Small intestine (tissue), 7 donors: ENCODE results near the gene PDZRN4. TPM values are rescaled to one million over a fixed set of nuclear protein-coding genes. Genes with fewer than 3 reads are reported as not detected.

Experiments used
- DNase-seq, 2 donors: peaks; one replicate each; pipeline versions ENCODE4 v3.0.0 to v3.0.0-alpha.2; 2013
- FAIRE-seq: peaks from 2 replicates; lab custom pipeline; 2012; peaks lifted over from hg19 to GRCh38; lab: Jason Lieb, UNC
- H3K27ac ChIP-seq, 3 donors: one replicate each; pipeline ENCODE4 v1.5.1; 2013; ENCODE audit warnings: low read length in 2 of 3, mild to moderate bottlenecking in 2 of 3, control low read depth in 1 of 3, inconsistent platforms in 1 of 3, low read depth in 1 of 3, moderate library complexity in 1 of 3
- H3K27me3 ChIP-seq, 3 donors: one replicate each; pipeline ENCODE4 v1.6.1; 2013; ENCODE audit warnings: low read length in 3 of 3, inconsistent platforms in 1 of 3; ENCODE audit not compliant: control insufficient read depth in 3 of 3, insufficient read depth in 3 of 3
- H3K36me3 ChIP-seq, 3 donors: one replicate each; pipeline ENCODE4 v1.6.1; 2013; ENCODE audit warnings: low read length in 3 of 3, inconsistent platforms in 1 of 3, low read depth in 1 of 3, mild to moderate bottlenecking in 1 of 3, moderate library complexity in 1 of 3; ENCODE audit not compliant: control insufficient read depth in 3 of 3, insufficient read depth in 2 of 3
- H3K4me1 ChIP-seq, 3 donors: one replicate each; pipeline ENCODE4 v1.6.1; 2013; ENCODE audit warnings: low read length in 2 of 3, inconsistent platforms in 1 of 3, low read depth in 1 of 3, mild to moderate bottlenecking in 1 of 3, moderate library complexity in 1 of 3; ENCODE audit not compliant: control insufficient read depth in 3 of 3, insufficient read depth in 2 of 3
- H3K4me3 ChIP-seq, 3 donors: one replicate each; pipeline ENCODE4 v1.5.1; 2013; ENCODE audit warnings: low read length in 3 of 3, control low read depth in 1 of 3, inconsistent platforms in 1 of 3, low read depth in 1 of 3, mild to moderate bottlenecking in 1 of 3, moderate library complexity in 1 of 3
- H3K9me3 ChIP-seq, 2 donors: one replicate each; pipeline ENCODE4 v1.6.1; 2013; ENCODE audit warnings: low read depth in 1 of 2, low read length in 1 of 2; ENCODE audit not compliant: control insufficient read depth in 2 of 2, insufficient read depth in 1 of 2
- WGBS, 3 donors: extraction: QIAGEN DNeasy Blood & Tissue Kit; methylation state at CpG; one replicate each; pipeline ENCODE4 v1.1.7; 2013; 5-methylcytosine and 5-hydroxymethylcytosine counted together
- polyA plus RNA-seq, 4 donors: library from polyadenylated mRNA; stranded (reverse) in 3 of 4; unstranded in 1 of 4; fragments of 200-250 nt in 3 of 4; fragments of 120-200 nt in 1 of 4; gene quantifications; one replicate each; pipeline versions ENCODE4 v1.2.1 to v1.2.3, GENCODE V29; 2013
- donor health status: healthy with polysubstance abuse.
- donor health status: control.
- donor health status: control.
- donor health status: Bipolar disorder and iron deficiency.
- donor health status: healthy.

PDZRN4 gene
- polyA plus RNA-seq, 4 donors = 0.27 to 0.88 (median 0.27) TPM; not detected in 1

DNA sequence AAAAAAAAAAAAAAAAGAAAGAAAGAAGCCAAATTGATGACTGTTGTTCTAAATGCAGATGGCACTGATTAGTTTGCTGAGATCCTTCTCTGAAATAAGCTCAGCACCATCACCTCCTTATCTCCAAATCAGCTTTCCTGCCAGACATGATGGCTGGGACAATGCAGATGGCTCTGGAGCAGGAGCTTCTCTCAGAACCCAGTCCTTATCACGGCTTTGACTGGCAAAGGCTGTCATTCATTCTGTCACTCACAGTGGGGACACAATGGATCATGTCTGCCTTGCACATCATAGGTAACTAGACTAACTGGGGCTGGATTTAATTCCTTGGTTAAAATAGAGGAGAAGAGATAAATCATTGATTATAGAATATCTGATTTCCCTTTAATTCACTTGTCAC lies 146.3 kb downstream of the PDZRN4 start:
- 14 to 62% (median 15%) methylated on average over 1 of the region's 1 CpG for WGBS, 3 donors
- Histone ChIP-seq H3K27me3 (no peaks in the 10 kb centered on the region), H3K36me3 (no peaks in the 10 kb centered on the region), H3K4me3 (no peak overlapping the region), H3K9me3 (no peaks in the 10 kb centered on the region), H3K4me1 (no peaks in the 10 kb centered on the region), H3K27ac (no peak overlapping the region)
- FAIRE-seq (no peak), DNase-seq (no peak)

DNA sequence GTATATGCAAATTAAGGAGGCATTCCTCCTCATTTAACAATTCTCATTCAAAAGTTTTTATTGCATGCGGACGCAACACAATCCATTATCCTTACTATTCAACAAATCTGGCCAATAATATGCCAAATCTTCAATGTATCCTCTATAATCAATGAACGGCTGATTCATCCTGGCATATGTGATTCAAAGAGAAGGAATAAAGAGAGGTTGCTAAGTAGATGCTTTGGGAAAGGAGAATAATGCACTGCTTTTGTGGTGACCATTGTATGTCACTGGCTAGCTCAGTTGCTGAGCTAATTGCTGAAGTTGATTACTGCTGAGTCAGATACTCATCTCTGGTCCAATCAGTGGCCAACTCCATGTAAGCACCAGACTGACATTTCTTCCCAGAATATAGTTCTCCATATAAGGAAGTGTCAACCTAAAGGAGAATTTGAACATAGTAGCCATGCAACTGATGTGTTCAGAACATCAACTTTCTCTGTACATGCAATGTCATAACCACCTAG lies 148.0 kb downstream of the PDZRN4 start:
- Histone ChIP-seq H3K27ac (no peak overlapping the region), H3K36me3 (no peaks in the 10 kb centered on the region), H3K4me1 (no peaks in the 10 kb centered on the region), H3K4me3 (no peak overlapping the region), H3K27me3 (no peaks in the 10 kb centered on the region), H3K9me3 (no peaks in the 10 kb centered on the region)
- WGBS, 3 donors = 35 to 67% (median 66%) methylated on average over 3 of the region's 3 CpGs
- DNase-seq = no peak
- FAIRE-seq = no peak

DNA sequence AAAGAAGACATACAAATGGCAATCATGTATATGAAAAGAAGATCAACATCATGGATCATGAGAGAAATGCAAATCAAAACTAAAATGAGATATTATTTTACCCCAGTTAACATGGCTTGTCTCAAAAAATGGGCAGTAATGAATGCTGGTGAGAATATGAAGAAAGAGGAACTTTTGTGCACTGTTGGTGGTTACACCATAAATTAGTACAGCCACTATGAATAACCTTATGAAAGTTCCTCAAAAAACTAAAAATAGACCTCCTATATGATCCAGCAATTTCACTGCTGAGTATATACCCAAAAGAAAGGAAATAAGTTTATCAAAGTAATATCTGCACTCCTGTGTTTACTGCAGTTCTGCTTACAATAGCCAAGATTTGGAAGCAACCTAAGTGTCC lies 151.7 kb downstream of the PDZRN4 start:
- H3K9me3 ChIP-seq = no peaks in the 10 kb centered on the region
- H3K36me3 ChIP-seq = no peaks in the 10 kb centered on the region
- H3K27me3 ChIP-seq = no peaks in the 10 kb centered on the region
- H3K27ac ChIP-seq = no peak overlapping the region
- no peaks in the 10 kb centered on the region for H3K4me1 ChIP-seq
- no peak for FAIRE-seq
- DNase-seq = no peak
- no peak overlapping the region for H3K4me3 ChIP-seq

DNA sequence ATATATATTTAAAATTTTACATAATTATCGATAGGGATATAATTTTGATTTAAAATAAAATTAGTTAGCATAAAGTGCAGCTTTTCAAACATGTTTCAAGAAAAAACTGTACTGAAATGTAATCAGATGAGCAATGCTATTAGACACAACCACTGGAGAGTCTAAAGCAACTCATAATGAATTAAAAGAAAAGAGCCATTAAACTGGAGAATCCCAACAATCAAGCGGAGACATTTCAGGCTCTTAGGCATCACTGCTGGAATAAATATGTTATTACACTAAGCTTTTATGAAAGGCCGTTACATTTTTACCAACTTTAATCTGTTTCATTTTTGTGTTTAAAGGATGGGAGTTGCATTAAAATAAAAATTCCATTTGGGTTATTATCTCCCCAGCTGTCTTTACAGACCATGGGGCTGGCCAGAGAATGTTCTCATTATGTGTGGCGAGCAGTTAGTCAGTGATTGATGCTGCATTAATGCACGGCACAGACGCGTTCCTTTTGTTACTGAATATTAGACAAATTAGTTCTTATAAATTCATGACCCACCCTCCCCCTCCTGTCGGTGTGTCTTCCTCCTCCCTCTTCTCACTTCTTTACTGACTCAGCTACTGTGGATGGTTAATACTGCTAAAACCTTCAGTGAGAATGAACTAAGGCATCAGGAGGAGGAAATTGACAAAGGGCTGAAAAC lies 156.8 kb downstream of the PDZRN4 start:
- H3K27ac ChIP-seq = no peak overlapping the region
- no peak for DNase-seq
- H3K4me3 ChIP-seq = no peak overlapping the region
- no peaks in the 10 kb centered on the region for H3K36me3 ChIP-seq
- no peak for FAIRE-seq
- no peaks in the 10 kb centered on the region for H3K27me3 ChIP-seq
- H3K4me1 ChIP-seq = no peaks in the 10 kb centered on the region
- no peaks in the 10 kb centered on the region for H3K9me3 ChIP-seq
- 62 to 87% (median 87%) methylated on average over 8 of the region's 8 CpGs for WGBS, 3 donors

DNA sequence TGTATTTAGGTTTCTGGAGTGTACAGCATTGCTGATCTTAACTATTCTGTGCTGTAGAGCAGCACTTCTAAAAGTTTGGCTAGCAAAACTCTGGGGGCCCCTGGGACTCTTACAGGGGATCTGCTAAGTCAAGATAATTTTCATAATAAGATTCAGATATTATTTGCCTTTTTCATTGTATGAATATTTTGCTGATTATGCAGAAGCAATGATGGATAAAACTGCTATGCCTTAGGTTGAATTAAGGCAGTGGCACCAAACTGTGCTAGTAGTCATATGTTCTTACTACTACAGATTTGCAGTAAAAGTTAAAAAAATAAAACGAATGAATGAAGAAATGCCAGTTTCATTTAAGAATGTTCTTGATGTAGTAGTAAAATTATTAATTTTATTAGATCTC lies 160.1 kb downstream of the PDZRN4 start:
- Histone ChIP-seq H3K9me3 (no peaks in the 10 kb centered on the region), H3K36me3 (no peaks in the 10 kb centered on the region), H3K27ac (no peak overlapping the region), H3K4me3 (no peak overlapping the region), H3K27me3 (no peaks in the 10 kb centered on the region), H3K4me1 (no peaks in the 10 kb centered on the region)
- no peak for FAIRE-seq
- DNase-seq = no peak
- WGBS, 3 donors = 63 to 81% (median 77%) methylated on average over 1 of the region's 1 CpG

DNA sequence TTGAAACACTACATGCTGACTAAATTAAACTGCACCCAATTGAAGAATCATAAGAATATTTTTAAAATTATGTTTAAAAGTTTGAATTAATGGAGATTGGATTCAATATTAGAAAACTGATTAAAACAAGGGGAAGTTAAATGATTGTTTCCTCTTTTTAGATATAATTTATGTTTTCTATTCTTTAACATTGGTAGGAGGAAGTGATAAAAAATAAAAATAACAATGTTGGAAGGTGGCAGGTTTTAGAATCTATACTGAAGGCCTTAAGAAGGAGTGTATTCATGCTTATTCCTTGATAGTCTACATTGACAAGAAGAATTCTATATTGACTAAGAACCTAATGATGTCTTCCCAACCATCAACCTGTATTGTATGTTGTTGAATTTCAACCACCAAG lies 168.1 kb downstream of the PDZRN4 start:
- Histone ChIP-seq H3K9me3 (no peaks in the 10 kb centered on the region), H3K36me3 (no peaks in the 10 kb centered on the region), H3K27ac (no peak overlapping the region), H3K4me1 (no peaks in the 10 kb centered on the region), H3K27me3 (no peaks in the 10 kb centered on the region), H3K4me3 (no peak overlapping the region)
- DNase-seq (no peak), FAIRE-seq (no peak)

DNA sequence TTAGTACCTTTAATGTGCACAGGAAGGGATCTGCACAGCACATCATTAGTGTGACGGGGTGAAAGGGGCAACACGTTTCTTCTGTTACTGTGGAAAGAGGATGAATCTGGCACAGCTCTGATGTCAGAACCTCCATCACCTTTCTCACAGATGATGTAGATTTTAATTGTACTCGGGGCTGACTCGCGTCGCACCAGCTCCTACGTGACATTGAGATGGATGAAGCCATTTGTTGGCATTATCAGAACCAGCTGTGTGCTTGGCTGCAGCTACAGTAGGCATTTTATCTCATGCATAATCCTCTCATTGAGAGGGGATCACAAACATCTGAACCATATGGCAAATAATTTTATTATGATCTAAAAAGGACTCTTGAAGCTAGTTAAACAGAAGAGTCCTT lies 173.6 kb downstream of the PDZRN4 start:
- Histone ChIP-seq H3K27ac (no peak overlapping the region), H3K36me3 (no peaks in the 10 kb centered on the region), H3K4me1 (no peaks in the 10 kb centered on the region), H3K27me3 (no peaks in the 10 kb centered on the region), H3K4me3 (no peak overlapping the region), H3K9me3 (no peaks in the 10 kb centered on the region)
- DNase-seq = no peak
- no peak for FAIRE-seq
- 74 to 85% (median 82%) methylated on average over 7 of the region's 7 CpGs for WGBS, 3 donors

DNA sequence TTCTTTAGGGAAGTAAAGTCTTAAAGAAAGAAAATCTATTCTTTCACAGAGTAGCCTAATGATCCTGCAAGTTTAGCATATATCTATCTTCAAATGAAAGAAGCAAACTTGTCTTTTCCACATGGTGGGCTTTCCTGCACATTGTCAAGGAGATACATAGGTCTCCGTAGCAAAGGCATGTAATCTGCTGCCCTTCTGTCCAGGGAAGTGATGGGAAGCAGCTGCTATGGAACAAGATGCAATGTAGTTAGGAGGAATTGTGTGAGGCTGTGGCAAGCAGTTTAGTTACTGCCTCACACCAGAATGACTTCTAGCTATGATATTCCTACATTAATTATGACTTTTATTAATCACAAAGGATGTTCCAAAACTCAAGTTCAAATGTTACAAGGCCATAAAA lies 174.4 kb downstream of the PDZRN4 start:
- 29 to 45% (median 38%) methylated on average over 1 of the region's 1 CpG for WGBS, 3 donors
- no peak overlapping the region for H3K4me3 ChIP-seq
- no peak for FAIRE-seq
- H3K9me3 ChIP-seq = no peaks in the 10 kb centered on the region
- no peak overlapping the region for H3K27ac ChIP-seq
- no peaks in the 10 kb centered on the region for H3K4me1 ChIP-seq
- no peaks in the 10 kb centered on the region for H3K27me3 ChIP-seq
- H3K36me3 ChIP-seq = no peaks in the 10 kb centered on the region
- DNase-seq = no peak

DNA sequence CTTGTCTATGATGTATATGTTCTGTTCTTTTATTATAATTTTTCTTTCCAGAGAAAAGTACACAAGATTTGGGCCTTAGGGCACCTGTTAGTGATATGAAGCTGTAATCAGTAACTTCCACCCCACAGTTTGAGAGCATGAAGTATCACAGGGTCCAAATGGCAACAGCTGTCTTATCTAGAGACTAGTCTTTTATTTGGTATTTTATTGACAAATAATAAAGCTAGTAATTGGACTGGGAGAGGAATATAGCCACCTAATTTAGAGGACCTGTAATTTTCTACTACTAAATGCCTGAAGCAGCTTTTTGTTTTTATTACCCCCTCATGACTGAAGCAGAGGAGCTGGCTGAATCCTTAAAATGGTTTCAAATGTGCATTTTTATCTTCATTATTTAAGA lies 174.8 kb downstream of the PDZRN4 start:
- Histone ChIP-seq H3K4me3 (no peak overlapping the region), H3K27ac (no peak overlapping the region), H3K4me1 (no peaks in the 10 kb centered on the region), H3K9me3 (peaks cover 0 to under 1% of the 10 kb centered on the region in 2 donors), H3K27me3 (no peaks in the 10 kb centered on the region), H3K36me3 (no peaks in the 10 kb centered on the region)
- DNase-seq (no peak), FAIRE-seq (no peak)
